ENCODE data around the gene STEAP3.

STEAP3 gene

GRCh38 chr2:119249311-119249710 lies 25.7 kb downstream of the STEAP3 start:
- no peak for DNase-seq

GRCh38 chr2:119249855-119250717 lies 26.5 kb downstream of the STEAP3 start:
- no peak for DNase-seq

GRCh38 chr2:119250718-119251290 lies 27.2 kb downstream of the STEAP3 start:
- DNase-seq: no peak

- DNase-seq: no peak
Observed at GRCh38 chr2:119251652-119252051, 28.0 kb downstream of the STEAP3 start.

GRCh38 chr2:119252186-119253113 lies 28.8 kb downstream of the STEAP3 start:
- peak; percentile 21 for DNase-seq

- no peak for DNase-seq
Observed at GRCh38 chr2:119253114-119253702, 29.6 kb downstream of the STEAP3 start.

GRCh38 chr2:119253760-119254600 lies 30.3 kb downstream of the STEAP3 start:
- no peak for DNase-seq

- no peak for DNase-seq
Observed at GRCh38 chr2:119254601-119255080, 31.0 kb downstream of the STEAP3 start.

GRCh38 chr2:119255760-119256581 lies 32.3 kb downstream of the STEAP3 start:
- DNase-seq: no peak

GRCh38 chr2:119256582-119256921 lies 32.9 kb downstream of the STEAP3 start:
- no peak for DNase-seq

GRCh38 chr2:119257198-119257597 lies 33.6 kb downstream of the STEAP3 start:
- DNase-seq: no peak

GRCh38 chr2:119259296-119259860 lies 35.7 kb downstream of the STEAP3 start:
- no peak for DNase-seq

GRCh38 chr2:119260646-119261492 lies 37.2 kb downstream of the STEAP3 start:
- DNase-seq: no peak

GRCh38 chr2:119261493-119262225 lies 38.0 kb downstream of the STEAP3 start:
- DNase-seq: no peak

- no peak for DNase-seq
Observed at GRCh38 chr2:119263025-119263424, 39.4 kb downstream of the STEAP3 start.

GRCh38 chr2:119263656-119264055 lies 40.0 kb downstream of the STEAP3 start:
- DNase-seq: no peak

- no peak for DNase-seq
Observed at GRCh38 chr2:119264781-119265692, 41.4 kb downstream of the STEAP3 start.

- no peak for DNase-seq
Observed at GRCh38 chr2:119265693-119266066, 42.0 kb downstream of the STEAP3 start.

Data from GOT3 (cell line).